GM12878 (cell line): ENCODE measurements around the gene FSIP1. TPM values are rescaled to one million over a fixed set of nuclear protein-coding genes. Genes with fewer than 3 reads are reported as not detected.

Experiments
- ATAC-seq: fragments of 200-7000 bp; cut with Tn5 transposase; 3 replicates; pipeline ENCODE4 v1.9.1; 2020; ENCODE audit warnings: mild to moderate bottlenecking, moderate library complexity
- BruUV-seq: library from RNA; stranded (reverse); fragments of 400-500 nt; replicated peaks from 2 replicates; lab custom pipeline; 2021; lab: Mats Ljungman, UMichigan
- CTCF ChIA-PET: fragments of 300-600 bp; sonication (Branson Sonifier 250); formaldehyde crosslinking; extraction: SDS; loops from one replicate; lab custom pipeline; 2021; ENCODE audit warnings: inconsistent platforms; lab: Yijun Ruan, JAX
- POLR2A ChIA-PET: fragments of 350-600 bp; formaldehyde crosslinking; extraction: SDS; loops from one replicate; lab custom pipeline; 2021; ENCODE audit warnings: inconsistent platforms; lab: Charles Lee
- RAD21 ChIA-PET: fragments of 300-600 bp; sonication (Branson Sonifier 250); formaldehyde crosslinking; loops from one replicate; lab custom pipeline; 2023; ENCODE audit warnings: antibody characterized with exemption; ENCODE audit not compliant: unreplicated experiment; lab: Charles Lee
- SMC1A ChIA-PET: fragments of 300-600 bp; sonication (Branson Sonifier 250); formaldehyde crosslinking; loops from one replicate; lab custom pipeline; 2023; ENCODE audit not compliant: unreplicated experiment, uncharacterized antibody; lab: Charles Lee
- DNase-seq: peaks from one replicate; pipeline ENCODE4 v3.0.0-alpha.2; 2011; ENCODE audit warnings: low read depth, low spot score
- FAIRE-seq: peaks from 3 replicates; lab custom pipeline; 2011; peaks lifted over from hg19 to GRCh38; lab: Jason Lieb, UNC
- H2AFZ ChIP-seq: 2 replicates; pipeline ENCODE4 v1.6.0; 2011; ENCODE audit warnings: low read depth, low read length, control low read depth; ENCODE audit not compliant: control insufficient read depth
- H3K27ac ChIP-seq: 2 replicates; pipeline ENCODE4 v1.5.1; 2011; ENCODE audit warnings: control low read depth; ENCODE audit not compliant: control insufficient read depth, insufficient read depth
- H3K27me3 ChIP-seq, 2 experiments: replicated peaks in 1 of 2; 2 replicates each; pipeline versions ENCODE4 v1.6.0 to v1.6.1; 2011; ENCODE audit warnings: low read length in 1 of 2; ENCODE audit not compliant: control insufficient read depth in 2 of 2, insufficient read depth in 2 of 2
- H3K36me3 ChIP-seq, 2 experiments: 2 replicates each; pipeline ENCODE4 v1.5.1; 2011; ENCODE audit warnings: low read length in 1 of 2; ENCODE audit not compliant: control insufficient read depth in 2 of 2, insufficient read depth in 2 of 2
- H3K4me1 ChIP-seq: 2 replicates; pipeline ENCODE4 v1.6.1; 2011; ENCODE audit warnings: mild to moderate bottlenecking, low read length, moderate library complexity, mixed read lengths; ENCODE audit not compliant: control insufficient read depth, insufficient read depth
- H3K4me2 ChIP-seq: 2 replicates; pipeline ENCODE4 v1.6.0; 2011; ENCODE audit warnings: control low read depth; ENCODE audit not compliant: control insufficient read depth, insufficient read depth
- H3K4me3 ChIP-seq: fragments of 200-600 bp; sonication (generic); 2 replicates; pipeline ENCODE4 v1.5.1; 2016
- H3K79me2 ChIP-seq: 2 replicates; pipeline ENCODE4 v1.6.0; 2011; ENCODE audit warnings: low read length; ENCODE audit not compliant: control insufficient read depth, insufficient read depth
- H3K9ac ChIP-seq: 2 replicates; pipeline ENCODE4 v1.8.0; 2011; ENCODE audit warnings: low read length, control low read depth, mixed read lengths; ENCODE audit not compliant: control insufficient read depth, insufficient read depth
- H3K9me3 ChIP-seq: replicated peaks from 3 replicates; pipeline ENCODE4 v1.5.1; 2011; ENCODE audit warnings: mild to moderate bottlenecking, low read length; ENCODE audit not compliant: control insufficient read depth, insufficient read depth
- H4K20me1 ChIP-seq: 2 replicates; pipeline ENCODE4 v1.6.0; 2011; ENCODE audit not compliant: control insufficient read depth, insufficient read depth
- EZH2 ChIP-seq: IDR thresholded peaks from 2 replicates; pipeline ENCODE4 v1.6.1; 2012; ENCODE audit warnings: low read depth, mild to moderate bottlenecking, control low read depth, inconsistent platforms, low read length, borderline replicate concordance; ENCODE audit not compliant: control insufficient read depth
- GABPA ChIP-seq: IDR thresholded peaks from 2 replicates; pipeline ENCODE4 v1.6.1; 2014; ENCODE audit warnings: antibody characterized with exemption, low read depth, mild to moderate bottlenecking, inconsistent platforms
- HDAC2 ChIP-seq: fragments of 200-600 bp; sonication (generic); IDR thresholded peaks from 2 replicates; pipeline ENCODE4 v1.6.1; 2017
- HDAC6 ChIP-seq: fragments of 200-600 bp; sonication (generic); IDR thresholded peaks from one replicate; pipeline ENCODE4 v1.8.0; 2017; ENCODE audit warnings: antibody characterized with exemption; ENCODE audit not compliant: unreplicated experiment
- JUNB ChIP-seq: IDR thresholded peaks from 2 replicates; pipeline ENCODE4 v1.6.1; 2016; ENCODE audit warnings: antibody characterized with exemption, mild to moderate bottlenecking
- NR2F1 ChIP-seq: fragments of 450-650 bp; conservative IDR thresholded peaks from 2 replicates; pipeline ENCODE4 v1.6.1; 2017; ENCODE audit warnings: mild to moderate bottlenecking
- TCF3 ChIP-seq: IDR thresholded peaks from 2 replicates; pipeline ENCODE4 v1.6.1; 2012; ENCODE audit warnings: low read depth, mild to moderate bottlenecking, low read length, borderline replicate concordance; ENCODE audit not compliant: insufficient read depth
- WGBS: methylation state at CpG from one replicate; pipeline ENCODE4 v1.1.6; 2016; ENCODE audit warnings: low lambda C conversion rate; ENCODE audit not compliant: insufficient replicate concordance, insufficient coverage; ENCODE audit errors: missing lambda C conversion rate; 5-methylcytosine and 5-hydroxymethylcytosine counted together
- in situ Hi-C: fragments of 300-500 bp; cut with MboI; formaldehyde crosslinking; loops from 9 replicates; pipeline ENCODE4 v1.14.3; 2018; ENCODE audit warnings: mixed read lengths
- intact Hi-C: fragments of 100-400 bp; cut with micrococcal nuclease; formaldehyde crosslinking; loops from one replicate; pipeline ENCODE4 v1.14.2; 2022; ENCODE audit not compliant: unreplicated experiment
- polyA plus RNA-seq, 11 experiments: library from polyadenylated mRNA; depleted of rRNA in 4 of 11; unstranded in 6 of 11; stranded (reverse) in 5 of 11; fragments of >200 nt; fragmentation: Nextera tagmentation in 4 of 11; fragmentation: Illumina TruSeq in 1 of 11; extraction: Ambion mirVana in 4 of 11; extraction: Trizol in 1 of 11; gene quantifications; 1 replicate in 1 of 11; 2 replicates in 10 of 11; pipeline versions ENCODE4 v1.2.1 to v1.2.3, GENCODE V29; 2011 to 2016; ENCODE audit warnings: inconsistent platforms in 2 of 11, missing spikeins in 2 of 11, low read depth in 1 of 11
- total RNA-seq, 4 experiments: library from RNA; depleted of rRNA in 3 of 4; stranded (reverse); fragments of >200 nt in 3 of 4; fragmentation: Illumina TruSeq in 1 of 4; extraction: Trizol in 1 of 4; gene quantifications; 2 replicates each; pipeline versions ENCODE4 v1.2.1 to v1.2.3, GENCODE V29; 2013 to 2021
- TF ChIP-seq, protein P1 (sequence below): fragments of 450-650 bp; conservative IDR thresholded peaks from 2 replicates; pipeline ENCODE4 v1.6.1; 2017; ENCODE audit warnings: mild to moderate bottlenecking, moderate library complexity
- TF ChIP-seq, protein P2 (sequence below): fragments of 450-650 bp; formaldehyde crosslinking; IDR thresholded peaks from 2 replicates; pipeline ENCODE4 v1.5.0; 2022; ENCODE audit warnings: mild to moderate bottlenecking, missing genetic modification characterization

The FSIP1 gene
- total and polyA plus RNA-seq, 10 of the 15 experiments (the other 5 are each of a cell fraction or from before 2014, with no cell fraction given), result 0.15 to 0.67 (median 0.35) TPM

DNA sequence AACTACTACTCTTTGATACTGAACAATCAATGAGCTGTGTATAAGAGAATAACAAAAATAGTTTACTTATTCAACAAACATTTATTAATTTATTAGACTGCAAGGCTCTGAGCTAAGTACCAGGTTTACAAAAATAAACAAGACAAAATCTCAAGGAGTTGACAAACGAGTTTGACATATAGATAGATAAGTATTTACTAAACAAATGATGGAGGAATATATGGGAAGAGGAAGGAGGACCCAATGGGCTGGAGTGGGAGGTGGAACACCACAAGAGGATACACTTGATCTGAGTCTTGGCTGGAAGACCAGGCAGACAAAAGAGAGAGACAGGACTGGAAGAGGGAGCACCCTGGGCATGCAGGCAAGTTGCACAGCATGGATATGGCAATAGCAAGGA is 47.5 kb upstream of the FSIP1 start (continued):
- TF ChIP-seq, protein P1, sequence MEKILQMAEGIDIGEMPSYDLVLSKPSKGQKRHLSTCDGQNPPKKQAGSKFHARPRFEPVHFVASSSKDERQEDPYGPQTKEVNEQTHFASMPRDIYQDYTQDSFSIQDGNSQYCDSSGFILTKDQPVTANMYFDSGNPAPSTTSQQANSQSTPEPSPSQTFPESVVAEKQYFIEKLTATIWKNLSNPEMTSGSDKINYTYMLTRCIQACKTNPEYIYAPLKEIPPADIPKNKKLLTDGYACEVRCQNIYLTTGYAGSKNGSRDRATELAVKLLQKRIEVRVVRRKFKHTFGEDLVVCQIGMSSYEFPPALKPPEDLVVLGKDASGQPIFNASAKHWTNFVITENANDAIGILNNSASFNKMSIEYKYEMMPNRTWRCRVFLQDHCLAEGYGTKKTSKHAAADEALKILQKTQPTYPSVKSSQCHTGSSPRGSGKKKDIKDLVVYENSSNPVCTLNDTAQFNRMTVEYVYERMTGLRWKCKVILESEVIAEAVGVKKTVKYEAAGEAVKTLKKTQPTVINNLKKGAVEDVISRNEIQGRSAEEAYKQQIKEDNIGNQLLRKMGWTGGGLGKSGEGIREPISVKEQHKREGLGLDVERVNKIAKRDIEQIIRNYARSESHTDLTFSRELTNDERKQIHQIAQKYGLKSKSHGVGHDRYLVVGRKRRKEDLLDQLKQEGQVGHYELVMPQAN, result no peak

DNA sequence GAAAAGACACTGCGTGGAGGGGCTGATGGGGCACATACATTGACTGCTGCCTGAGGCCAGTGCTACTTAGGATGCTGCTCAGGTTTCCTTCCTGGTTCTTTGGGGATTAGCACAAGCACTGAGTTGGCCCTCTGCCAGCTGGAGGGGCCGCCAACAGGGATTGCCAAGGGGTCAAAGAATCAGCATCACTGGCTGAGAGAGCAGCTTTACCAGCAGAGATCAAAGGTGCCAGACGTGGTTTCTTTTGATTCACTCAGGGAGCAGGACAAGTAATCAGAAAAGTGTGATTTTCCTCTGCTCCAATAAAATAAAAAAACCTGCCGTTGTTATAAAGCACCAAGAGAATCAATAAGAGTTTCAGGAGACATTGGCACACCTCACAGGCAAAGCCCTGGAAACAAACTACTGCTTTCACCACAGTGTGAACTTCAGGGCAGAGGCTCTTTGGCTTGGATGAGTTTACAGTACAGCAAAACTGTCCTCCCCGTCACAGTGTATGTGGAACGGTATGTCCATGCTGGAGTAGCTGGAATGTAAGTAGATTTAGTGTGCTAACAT is 45.8 kb upstream of the FSIP1 start:
- Histone ChIP-seq H3K79me2 (no peaks in the 10 kb centered on the region), H3K9me3 (no peaks in the 10 kb centered on the region), H3K4me2 (no peak overlapping the region), H3K9ac (no peak overlapping the region), H3K4me3 (no peak overlapping the region), H3K36me3 (no peaks in the 10 kb centered on the region), H4K20me1 (no peaks in the 10 kb centered on the region), H3K27ac (no peak overlapping the region), H2AFZ (no peak overlapping the region)
- WGBS, result 30% methylated on average over 6 of the region's 6 CpGs
- intact Hi-C loops (no loop called here), in situ Hi-C loops (no loop called here)
- DNase-seq (no peak), FAIRE-seq (no peak)
- SMC1A ChIA-PET, result no interaction called here
- CTCF ChIA-PET, result interaction anchor here (1.2 kb wide), 1 partner anchor 72 kb away, joined by 4 read pairs; no protein-coding TSS in a partner anchor
- POLR2A ChIA-PET, result interaction anchor here (1.2 kb wide), 1 partner anchor 9 kb away, joined by 3 read pairs; no protein-coding TSS in a partner anchor
- RAD21 ChIA-PET, result no interaction called here
- TF ChIP-seq HDAC2 (no peak), JUNB (no peak), GABPA (no peak), TCF3 (no peak), HDAC6 (no peak), EZH2 (no peak), NR2F1 (no peak)
- TF ChIP-seq, protein P2, sequence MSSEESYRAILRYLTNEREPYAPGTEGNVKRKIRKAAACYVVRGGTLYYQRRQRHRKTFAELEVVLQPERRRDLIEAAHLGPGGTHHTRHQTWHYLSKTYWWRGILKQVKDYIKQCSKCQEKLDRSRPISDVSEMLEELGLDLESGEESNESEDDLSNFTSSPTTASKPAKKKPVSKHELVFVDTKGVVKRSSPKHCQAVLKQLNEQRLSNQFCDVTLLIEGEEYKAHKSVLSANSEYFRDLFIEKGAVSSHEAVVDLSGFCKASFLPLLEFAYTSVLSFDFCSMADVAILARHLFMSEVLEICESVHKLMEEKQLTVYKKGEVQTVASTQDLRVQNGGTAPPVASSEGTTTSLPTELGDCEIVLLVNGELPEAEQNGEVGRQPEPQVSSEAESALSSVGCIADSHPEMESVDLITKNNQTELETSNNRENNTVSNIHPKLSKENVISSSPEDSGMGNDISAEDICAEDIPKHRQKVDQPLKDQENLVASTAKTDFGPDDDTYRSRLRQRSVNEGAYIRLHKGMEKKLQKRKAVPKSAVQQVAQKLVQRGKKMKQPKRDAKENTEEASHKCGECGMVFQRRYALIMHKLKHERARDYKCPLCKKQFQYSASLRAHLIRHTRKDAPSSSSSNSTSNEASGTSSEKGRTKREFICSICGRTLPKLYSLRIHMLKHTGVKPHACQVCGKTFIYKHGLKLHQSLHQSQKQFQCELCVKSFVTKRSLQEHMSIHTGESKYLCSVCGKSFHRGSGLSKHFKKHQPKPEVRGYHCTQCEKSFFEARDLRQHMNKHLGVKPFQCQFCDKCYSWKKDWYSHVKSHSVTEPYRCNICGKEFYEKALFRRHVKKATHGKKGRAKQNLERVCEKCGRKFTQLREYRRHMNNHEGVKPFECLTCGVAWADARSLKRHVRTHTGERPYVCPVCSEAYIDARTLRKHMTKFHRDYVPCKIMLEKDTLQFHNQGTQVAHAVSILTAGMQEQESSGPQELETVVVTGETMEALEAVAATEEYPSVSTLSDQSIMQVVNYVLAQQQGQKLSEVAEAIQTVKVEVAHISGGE, result no peak
- TF ChIP-seq, all 136 proteins: peak for 0
- BruUV-seq, result no TSS peak
- no peak for ATAC-seq
- Histone ChIP-seq H3K27me3 (peaks cover 2% of the 10 kb centered on the region in 2 experiments; a peak in 3 of 4 replicates), H3K4me1 (no peaks in the 10 kb centered on the region)
